GM21515 (cell line): ENCODE measurements around the gene DENND5A.

Experiments used
- ATAC-seq: cut with Tn5 transposase; IDR thresholded peaks from one replicate; pipeline ENCODE4 v1.9.1; 2021; ENCODE audit not compliant: unreplicated experiment

The DENND5A gene

GRCh38 chr11:9141186-9141585 lies 124.0 kb downstream of the DENND5A start:
- no peak for ATAC-seq

DNA sequence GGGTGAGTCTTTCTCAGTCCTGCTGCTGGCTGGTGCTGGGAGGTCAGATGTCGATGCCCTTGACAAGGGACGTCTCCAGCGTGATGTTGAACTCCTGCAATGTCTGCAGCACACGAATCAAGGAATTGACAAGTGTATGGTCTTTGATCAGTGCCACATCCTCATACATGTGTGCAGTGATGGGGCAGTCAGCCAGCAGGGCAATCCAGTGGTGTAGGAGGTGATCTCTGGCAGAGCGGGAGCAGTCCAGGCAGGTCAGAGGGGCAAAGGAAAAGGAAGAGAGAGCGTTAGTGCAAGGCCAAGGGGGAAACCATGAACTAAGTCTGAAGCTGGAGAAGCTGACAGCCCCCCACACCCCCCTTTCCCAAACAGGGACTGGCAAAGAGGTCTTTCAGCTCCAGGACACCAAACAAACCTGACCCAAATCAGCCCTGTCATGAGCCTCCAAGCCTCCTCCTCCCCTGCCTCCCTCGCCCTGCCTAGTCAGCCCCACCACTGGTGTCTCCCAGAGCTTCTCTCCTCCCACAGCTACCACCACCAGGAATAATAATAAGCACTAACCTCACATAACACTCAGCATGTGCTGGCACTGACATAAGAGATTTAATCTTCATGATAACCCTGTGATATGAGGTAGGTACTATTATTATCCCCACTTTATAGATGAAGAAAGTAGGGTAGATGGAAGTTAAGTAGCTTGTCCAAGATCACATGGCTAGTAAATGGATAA lies 125.4 kb downstream of the DENND5A start:
- no peak for ATAC-seq

DNA sequence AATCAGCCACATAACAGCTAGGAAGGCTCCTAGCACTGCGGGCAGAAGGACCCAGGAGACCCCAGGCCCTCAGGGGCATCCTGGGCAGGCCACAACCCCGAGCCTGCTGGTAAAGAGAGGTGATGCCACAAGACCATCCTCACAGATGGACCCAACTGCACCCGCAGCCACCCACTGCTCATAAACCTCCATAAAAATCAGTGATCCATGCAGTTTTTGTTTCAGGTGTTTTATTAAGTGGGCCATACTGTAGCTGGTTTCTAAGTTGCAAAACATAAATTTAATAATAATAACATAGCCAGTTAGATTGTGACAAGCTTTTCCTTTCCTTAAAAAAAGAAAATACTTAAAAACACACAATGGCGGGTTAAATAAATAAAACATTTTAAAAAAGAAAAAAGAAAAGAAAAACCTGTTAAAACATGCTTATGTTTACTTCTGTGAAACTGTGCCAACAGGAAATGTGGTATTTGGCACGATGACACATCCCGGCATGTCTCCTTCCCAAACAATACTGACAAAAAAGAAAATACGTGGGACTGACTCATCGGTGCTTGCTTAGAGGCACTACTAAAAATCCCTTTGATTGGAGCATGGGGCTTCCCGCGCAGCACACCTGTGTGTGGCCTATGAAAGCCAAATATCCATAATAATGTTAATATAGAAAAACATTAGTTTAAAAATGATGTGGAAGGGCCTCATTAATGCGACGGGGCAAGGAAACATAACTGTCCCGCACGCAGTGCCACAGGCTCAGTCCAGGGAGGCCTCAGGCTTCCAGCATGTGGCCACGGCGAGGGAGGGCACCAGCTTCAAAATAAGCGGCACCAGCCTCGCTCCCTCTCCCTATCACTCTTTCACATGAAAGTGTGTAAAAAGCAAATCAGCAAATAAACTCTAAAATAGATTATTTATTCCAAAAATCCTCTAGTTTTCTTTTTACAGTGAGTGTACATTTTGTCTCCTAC lies 126.3 kb downstream of the DENND5A start:
- no peak for ATAC-seq

DNA sequence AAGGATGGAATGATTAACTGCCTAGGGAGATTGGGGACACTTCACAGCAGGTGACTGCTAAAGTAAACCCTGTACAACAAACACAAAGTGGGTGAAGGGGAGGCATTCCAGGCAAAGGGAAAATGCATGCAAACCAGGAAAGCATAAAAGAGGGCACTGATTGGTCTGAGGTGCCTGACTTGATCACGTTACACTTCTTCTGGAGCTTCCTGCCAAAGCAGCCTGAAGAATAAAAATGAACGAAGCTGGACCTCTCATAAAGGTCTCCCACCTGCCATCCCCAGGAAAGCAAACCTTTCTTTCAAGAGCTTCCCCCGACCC lies 127.1 kb downstream of the DENND5A start:
- no peak for ATAC-seq

- peak; percentile 97 for ATAC-seq
These were observed 127.6 kb downstream of the DENND5A start for GRCh38 chr11:9137293-9138132.

DNA sequence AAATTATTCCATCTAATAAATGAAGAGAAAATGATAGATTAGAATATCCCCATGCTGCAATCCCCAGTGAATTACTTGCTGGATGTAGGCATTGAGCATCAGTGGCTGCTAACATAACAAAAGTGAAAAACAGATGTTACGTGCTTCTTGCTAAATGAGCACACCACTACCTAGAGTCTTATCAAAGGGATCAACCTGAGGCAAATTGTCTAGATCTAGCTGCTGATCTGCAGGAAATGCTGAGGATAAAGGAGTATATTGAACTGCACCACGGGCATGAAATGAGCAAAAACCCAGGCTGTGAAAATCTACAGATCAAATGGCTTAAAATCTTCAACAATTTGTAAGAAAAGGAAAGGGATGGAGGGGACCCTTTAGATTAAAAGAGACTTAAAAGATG lies 128.4 kb downstream of the DENND5A start:
- no peak for ATAC-seq

GRCh38 chr11:9133956-9134355 lies 131.2 kb downstream of the DENND5A start:
- ATAC-seq = no peak

- no peak for ATAC-seq
These were observed 132.8 kb downstream of the DENND5A start for GRCh38 chr11:9132203-9132878.

DNA sequence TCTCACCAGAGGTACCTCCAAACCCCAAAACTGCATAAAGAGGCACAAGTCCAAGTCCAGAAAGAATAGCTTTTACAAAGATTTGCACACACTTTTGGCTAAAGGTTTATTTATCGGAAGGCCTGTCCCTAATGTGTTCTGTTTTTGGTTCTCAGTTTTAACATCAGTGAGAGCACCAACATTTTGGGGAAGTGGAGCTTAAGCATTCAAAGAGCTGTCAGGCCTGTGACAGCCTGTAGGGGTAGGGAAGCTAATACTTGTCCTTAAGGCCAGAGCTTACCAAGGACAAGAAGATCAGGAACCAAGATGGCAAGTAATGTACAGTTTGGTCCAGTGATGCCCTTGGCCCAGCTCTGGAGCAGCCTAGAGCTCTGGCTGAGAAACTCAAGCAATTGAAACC lies 134.9 kb downstream of the DENND5A start:
- no peak for ATAC-seq

GRCh38 chr11:9126636-9127035 lies 138.5 kb downstream of the DENND5A start:
- no peak for ATAC-seq

DNA sequence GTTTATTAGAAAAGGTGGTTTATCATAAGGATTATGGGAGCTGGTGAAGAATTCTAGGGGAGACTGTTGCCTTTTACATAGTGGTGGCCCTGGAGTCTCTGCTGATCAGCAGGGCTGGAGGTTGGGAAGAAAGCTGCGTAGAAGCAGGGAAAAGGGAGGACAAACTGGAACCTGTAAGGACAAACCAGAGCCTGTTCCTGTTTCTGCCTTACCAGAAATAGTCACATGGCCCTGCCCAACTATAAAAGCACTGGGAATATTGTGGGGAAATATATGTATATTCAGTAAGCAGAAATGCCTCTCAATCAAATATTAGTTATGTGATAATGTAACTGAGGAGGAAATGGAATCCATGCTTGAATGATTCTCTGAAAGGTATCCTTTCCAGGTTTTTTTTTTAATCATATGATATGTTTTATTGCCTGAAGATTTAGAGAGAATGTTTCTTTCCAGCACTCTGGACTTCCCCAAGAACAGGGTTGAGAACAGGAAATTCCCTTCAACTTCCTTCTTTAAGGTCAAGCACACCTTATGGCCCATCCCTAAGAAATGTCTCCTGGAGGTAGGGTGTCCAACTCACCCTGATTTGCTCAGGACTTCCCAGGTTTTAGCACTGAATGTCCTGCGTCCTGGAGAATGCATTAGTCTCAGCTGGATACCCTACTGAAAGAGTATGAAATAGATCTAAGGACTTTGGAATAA lies 139.8 kb downstream of the DENND5A start:
- no peak for ATAC-seq

GRCh38 chr11:9123595-9124304 lies 141.4 kb downstream of the DENND5A start:
- no peak for ATAC-seq

DNA sequence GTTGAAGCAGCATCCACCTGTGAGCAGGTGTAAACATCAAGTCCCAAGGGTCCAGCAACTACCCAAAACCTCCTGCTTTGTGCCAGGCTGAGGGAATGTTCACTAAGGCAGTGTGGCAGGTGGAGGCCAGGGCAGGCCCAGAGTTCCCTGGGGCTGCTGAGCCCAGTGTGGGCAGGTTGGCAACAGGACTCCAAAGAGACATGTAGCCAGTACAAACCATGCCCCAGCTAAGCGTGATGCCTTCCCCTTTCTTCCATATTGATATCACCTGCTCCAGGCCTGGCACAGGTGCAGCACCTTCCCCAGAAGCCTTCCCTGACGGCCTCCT lies 143.7 kb downstream of the DENND5A start:
- ATAC-seq = no peak

DNA sequence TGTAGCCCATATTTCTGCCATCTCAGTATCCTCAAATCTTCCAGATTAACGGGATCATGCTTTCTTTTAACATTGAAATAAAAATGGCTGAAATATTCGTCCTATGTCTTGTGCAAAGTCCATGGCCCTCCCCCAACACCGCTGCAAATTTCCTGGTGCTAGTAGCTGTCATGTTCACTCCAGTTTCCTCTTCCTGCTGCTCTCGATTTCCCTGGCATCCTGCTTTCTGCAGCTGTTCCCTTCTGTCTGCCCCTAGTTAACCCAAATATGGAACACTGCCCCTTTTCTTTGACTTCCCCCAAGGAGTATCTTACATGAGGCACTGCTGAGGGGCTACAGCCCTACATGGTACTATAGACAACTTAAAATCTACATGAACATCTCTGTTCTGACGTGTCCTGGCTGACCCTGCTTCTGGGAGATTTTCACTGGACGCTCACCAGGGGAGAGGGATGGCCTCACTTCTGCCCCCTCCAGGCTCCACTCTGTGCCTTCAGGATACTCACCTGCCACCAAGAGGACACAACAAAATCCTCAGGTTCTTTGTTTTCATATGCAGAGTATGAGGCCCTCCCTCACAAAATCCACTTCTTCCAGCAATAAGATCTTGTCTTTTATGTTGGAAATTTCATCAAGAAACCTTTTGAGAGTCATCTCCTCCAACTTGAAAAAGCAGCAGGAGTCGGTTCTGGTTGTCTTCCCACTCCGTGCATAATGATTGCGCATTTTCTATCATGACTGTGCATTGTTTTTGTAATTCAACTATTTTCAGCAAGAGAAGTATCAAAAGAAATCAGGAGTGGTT lies 144.3 kb downstream of the DENND5A start:
- no peak for ATAC-seq

DNA sequence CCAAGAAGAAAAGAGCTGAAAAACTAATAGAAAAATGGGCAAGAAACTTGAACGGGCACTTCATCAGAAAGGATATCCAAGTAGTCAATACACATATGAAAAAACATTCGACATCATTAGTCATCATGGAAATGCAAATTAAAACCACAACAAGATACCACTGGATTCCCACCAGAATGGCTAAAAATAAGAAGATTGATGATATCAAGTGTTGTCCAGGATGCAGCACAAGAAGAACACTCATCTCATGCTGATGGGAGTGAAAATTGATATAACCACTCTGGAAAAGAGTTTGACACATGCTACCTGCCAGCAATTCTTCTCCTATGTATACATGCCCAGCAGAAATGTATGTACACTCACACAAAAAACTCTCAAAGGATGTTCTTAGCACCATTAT lies 146.9 kb downstream of the DENND5A start:
- no peak for ATAC-seq

- no peak for ATAC-seq
These were observed 153.1 kb downstream of the DENND5A start for GRCh38 chr11:9112075-9112474.

DNA sequence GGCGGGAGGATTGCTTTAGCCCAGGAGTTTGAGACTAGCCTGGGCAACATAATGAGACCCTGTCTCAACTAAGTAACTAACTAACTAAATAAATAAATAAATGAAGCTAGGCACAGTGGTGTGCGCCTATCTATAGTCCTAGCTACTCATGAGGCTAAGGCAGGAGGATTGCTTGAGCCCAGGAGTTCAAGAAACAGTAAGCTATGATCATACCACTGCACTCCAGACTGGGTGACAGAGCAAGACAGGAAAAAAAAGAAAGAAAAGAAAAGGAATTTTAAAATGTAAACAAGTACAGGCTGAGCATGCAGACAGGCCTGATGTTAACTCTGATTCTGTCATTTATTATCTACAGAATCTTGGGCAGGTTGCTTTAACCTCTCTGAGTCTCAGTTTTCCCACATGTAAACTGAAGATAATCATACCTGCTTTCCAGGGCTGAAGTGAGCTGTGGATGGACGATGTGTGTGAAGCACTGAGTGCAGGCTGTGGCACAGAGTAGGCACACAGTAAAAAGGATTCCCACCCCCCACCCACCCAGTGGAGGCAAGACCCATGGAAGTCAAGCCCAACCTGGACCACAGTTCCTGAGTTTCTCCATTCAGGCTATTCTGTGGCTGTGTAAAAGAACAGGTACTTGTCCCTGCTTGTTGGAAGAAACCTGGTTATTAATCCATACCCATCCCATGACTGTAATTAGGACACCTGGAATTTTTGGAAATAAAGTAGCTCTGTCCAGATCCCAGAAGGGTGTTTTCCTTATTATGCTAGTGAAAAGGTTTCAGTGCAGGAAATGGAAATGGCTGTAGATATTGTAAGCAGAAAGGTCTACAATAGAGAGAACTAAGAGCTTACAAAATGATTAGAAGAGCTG lies 155.1 kb downstream of the DENND5A start:
- ATAC-seq = no peak

DNA sequence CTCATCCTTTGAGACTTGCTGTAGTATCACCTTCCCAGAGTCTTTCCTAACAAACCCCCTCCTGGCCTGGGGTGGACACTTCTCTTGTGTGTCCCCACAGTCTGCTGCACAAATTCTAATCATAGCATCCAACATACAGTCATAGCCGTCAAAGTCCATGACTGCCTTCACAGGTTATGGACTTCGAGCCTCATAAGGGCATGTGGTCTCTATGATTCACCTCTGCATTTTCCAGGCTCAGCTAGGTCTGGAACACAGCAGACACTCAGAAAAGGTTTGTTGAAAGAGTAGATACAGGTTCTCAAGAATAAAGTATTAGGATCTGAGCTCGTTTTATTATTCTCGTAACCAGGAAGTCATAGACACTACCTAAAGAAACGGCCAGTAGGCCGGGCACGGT lies 160.6 kb downstream of the DENND5A start:
- no peak for ATAC-seq
